T-helper 17 cell (primary cell): ENCODE data around the gene BABAM1. TPM values are rescaled to one million over a fixed set of nuclear protein-coding genes. Genes with fewer than 3 reads are reported as not detected.

Experiments
- total RNA-seq, 4 donors: library from RNA in 2 of 4; stranded (reverse) in 2 of 4; gene quantifications; one replicate each; pipeline ENCODE4 v1.2.3 and lab custom pipeline; 2022 to 2026

BABAM1 gene
- total RNA-seq, 2 donors from 2014 or later = 70.7 to 72.2 TPM

Other genes starting within 250 kb of the BABAM1 start
- gene CPAMD8, start 240.6 kb upstream of the BABAM1 start, total RNA-seq = 1 to 10 TPM; 1.1 to 3.3 TPM
- 10 to 100 TPM; 18.4 to 26.2 TPM for gene HAUS8, start 192.0 kb upstream of the BABAM1 start, total RNA-seq
- 100 to 1,000 TPM; 202 to 220 TPM for gene MYO9B, start 191.7 kb upstream of the BABAM1 start, total RNA-seq
- gene USE1, start 52.1 kb upstream of the BABAM1 start, total RNA-seq = 10 to 100 TPM; 21.7 to 23.1 TPM
- 10 to 100 TPM; 13.9 to 14.9 TPM for gene OCEL1, start 41.2 kb upstream of the BABAM1 start, total RNA-seq
- gene NR2F6, start 21.5 kb upstream of the BABAM1 start, total RNA-seq = 1 to 10 TPM; 1.8 to 2.1 TPM
- gene USHBP1, start 2.7 kb upstream of the BABAM1 start, total RNA-seq = under 1 TPM in 1 of 2 donors, not detected in 1; 0.26 TPM
- 1 to 10 TPM; 1.4 to 2.0 TPM for gene ANKLE1, start 14.5 kb downstream of the BABAM1 start, total RNA-seq
- gene ABHD8, start 36.0 kb downstream of the BABAM1 start, total RNA-seq = 1 to 10 TPM; 5.0 to 7.1 TPM
- gene MRPL34, start 38.4 kb downstream of the BABAM1 start, total RNA-seq = 10 to 100 TPM; 47.0 to 47.1 TPM
- gene DDA1, start 42.1 kb downstream of the BABAM1 start, total RNA-seq = 10 to 100 TPM; 40.3 to 50.3 TPM
- 10 to 100 TPM; 15.9 to 17.7 TPM for gene ANO8, start 67.4 kb downstream of the BABAM1 start, total RNA-seq
- gene GTPBP3, start 70.1 kb downstream of the BABAM1 start, total RNA-seq = 10 to 100 TPM; 27.5 to 33.3 TPM
- gene PLVAP, start 109.9 kb downstream of the BABAM1 start, total RNA-seq = not detected
- under 1 TPM in 1 of 2 donors, not detected in 1; 0.44 TPM for gene CCDC194, start 126.8 kb downstream of the BABAM1 start, total RNA-seq
- gene BST2, start 138.2 kb downstream of the BABAM1 start, total RNA-seq = 10 to 100 TPM; 36.7 to 38.1 TPM
- 10 to 100 TPM; 17.9 to 20.3 TPM for gene MVB12A, start 152.6 kb downstream of the BABAM1 start, total RNA-seq
- gene TMEM221, start 181.2 kb downstream of the BABAM1 start, total RNA-seq = not detected
- not detected for gene NXNL1, start 193.5 kb downstream of the BABAM1 start, total RNA-seq
- gene SLC27A1, start 203.1 kb downstream of the BABAM1 start, total RNA-seq = 1 to 10 TPM; 5.8 to 7.1 TPM
- 10 to 100 TPM; 48.6 to 53.7 TPM for gene PGLS, start 244.2 kb downstream of the BABAM1 start, total RNA-seq